CMK (cell line): ENCODE results near the gene KRT72.

ENCODE experiments used
- DNase-seq: peaks from one replicate; pipeline ENCODE4 v3.0.0-alpha.2; 2010; ENCODE audit warnings: low read depth

The KRT72 gene

DNA sequence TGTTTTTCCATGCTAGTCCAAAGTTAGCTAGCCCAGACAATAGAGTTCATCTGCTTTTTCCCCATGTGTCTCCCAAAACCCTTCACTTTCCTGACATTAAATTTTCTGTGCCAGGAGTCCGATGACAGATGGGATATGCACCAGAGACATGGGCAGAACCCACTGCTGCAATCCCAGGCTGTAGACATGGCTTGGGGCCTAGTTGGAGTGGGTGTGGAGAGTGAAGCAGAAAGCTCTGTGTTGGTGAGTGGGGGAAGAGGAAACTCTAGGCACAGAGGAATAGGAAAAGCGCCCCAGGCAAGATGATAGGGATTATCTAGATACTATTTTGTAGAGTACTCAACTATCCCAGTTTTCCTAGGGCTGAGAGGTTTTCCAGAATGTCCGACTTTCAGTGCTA lies 22.8 kb downstream of the KRT72 start:
- no peak for DNase-seq

DNA sequence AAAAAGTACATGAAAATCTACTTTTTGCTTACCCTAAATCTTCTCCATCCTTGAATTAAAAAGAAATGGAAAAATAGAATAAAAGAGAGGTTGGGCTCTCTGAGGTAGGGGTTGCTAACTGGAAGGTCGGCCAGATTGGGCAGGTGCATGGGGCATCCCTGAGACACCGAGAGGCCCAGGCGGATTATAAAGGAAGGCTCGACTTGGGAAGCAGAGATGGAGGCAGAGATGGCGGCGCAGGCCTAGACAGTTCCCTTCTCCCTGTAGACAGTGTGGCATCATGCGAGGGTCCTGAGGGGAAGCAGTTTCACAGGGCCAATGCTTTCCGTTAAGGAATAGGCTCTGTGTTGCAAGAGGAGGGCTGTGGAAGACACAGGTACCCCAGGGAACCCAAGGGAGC lies 23.9 kb downstream of the KRT72 start:
- no peak for DNase-seq

DNA sequence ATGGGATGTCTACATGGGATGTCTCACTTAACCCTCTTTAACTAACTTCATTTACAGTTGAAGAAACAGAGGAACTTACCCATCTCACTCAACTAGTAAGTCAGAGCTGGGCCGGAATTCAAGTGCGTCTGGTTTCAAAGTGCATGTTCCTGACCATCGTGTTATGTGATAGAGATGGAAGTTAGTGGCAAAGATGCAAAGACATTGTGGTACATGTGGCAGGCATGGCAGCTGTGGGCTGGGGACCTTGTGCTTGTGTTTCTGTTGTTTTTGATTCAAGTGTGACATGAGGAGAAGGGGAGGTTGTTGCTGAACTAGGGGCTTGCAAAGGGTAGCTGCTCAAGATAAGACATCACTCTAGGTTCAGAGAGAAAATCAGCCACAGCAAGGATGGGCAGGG lies 25.3 kb downstream of the KRT72 start:
- no peak for DNase-seq

DNA sequence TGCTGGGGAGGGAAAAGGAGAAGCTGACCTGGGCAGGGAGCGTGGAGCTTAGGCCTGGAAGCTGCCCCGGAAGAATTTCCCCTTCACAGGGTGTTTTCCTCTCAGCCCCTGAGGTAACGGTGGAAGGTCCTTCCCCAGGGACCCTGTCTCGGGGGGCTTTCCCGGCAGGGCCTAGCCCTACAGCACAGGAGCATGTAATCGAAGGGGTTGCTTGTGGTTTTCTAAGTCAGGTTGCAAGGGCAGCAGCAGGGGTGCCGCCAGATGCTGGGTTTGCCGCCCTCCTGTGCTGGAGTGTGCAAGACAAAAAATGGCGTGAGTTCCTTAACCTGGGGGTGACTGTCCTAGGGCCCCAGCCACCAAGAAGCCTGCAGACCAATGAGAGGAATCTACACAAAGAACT lies 26.0 kb downstream of the KRT72 start:
- no peak for DNase-seq

DNA sequence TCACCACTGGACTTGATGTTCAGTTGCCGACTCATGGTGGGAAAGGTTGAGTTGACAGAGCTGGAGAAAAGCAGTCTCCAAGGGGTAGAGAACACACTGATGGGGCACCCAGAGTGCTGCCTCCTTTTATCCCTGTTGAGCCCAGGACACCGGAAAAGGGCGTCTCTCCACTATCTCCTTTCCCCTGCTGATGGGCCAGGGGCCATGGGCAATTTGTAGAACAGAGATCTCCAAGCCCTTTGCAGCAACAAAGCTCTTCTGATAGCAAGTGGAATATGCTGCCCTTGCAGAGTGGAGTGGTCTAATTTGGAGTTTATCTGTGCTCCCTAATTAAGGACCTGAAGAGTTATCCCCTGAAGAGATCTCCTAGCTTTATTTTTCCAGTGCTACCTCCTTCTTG lies 27.5 kb downstream of the KRT72 start, which contains the start of gene KRT74:
Gene KRT74 (minus strand): TSS at position 101 of the 400 bp plus-strand sequence. CDS start 66 bp downstream, at position 35.
- no peak for DNase-seq

DNA sequence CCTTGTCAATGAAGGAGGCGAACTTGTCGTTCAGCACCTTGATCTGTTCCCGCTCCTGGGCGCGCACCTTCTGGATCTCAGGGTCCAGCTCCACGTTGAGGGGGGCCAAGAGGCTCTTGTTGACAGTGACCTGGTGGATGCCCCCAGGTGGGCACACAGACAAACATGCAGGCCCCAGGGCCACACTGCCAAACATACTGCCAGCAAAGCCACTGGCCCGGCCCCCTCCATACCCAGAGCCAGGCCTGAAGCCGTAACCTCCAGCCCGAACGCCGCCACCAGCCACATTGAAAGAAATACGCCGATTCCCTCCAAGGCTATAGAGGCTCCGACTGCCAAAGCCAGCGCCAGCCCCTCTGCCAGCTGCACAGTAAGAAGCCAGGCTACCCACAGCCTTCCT lies 28.0 kb downstream of the KRT72 start:
- no peak for DNase-seq

DNA sequence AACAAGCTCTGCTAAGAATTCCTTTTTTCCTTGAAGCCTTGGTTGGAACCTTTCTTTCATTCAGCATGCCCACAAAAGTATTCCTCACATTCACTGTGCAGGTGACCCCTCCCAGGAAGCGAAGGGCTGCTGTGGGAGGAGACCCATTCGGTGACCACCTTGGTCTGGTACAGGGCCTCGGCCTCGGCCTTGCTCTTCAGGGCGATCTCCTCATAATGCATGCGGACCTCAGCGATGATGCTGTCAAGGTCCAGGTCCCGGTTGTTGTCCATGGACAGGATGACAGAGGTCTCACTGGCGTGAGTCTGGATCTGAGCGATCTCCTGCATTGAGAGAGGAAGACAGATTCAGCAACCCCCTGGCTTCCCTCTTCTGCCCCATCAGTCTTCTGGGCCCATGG lies 30.8 kb downstream of the KRT72 start:
- no peak for DNase-seq

DNA sequence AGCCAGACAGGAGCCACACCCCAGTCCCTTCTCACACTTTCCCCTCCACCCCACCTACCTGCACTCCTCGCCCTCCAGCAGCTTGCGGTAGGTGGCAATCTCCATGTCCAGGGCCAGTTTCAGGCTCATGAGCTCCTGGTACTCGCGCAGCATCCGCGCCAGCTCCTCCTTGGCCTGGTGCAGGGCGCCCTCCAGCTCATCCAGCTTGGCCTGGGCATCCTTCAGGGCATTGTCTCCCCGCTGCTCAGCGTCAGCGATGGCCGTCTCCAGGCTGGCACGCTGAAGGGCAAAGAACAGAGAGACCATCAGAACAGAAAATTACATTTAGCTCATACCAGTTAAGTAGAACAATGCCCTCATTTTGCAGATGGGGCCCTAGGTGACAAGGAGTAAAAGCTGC lies 33.2 kb downstream of the KRT72 start:
- DNase-seq, result no peak

DNA sequence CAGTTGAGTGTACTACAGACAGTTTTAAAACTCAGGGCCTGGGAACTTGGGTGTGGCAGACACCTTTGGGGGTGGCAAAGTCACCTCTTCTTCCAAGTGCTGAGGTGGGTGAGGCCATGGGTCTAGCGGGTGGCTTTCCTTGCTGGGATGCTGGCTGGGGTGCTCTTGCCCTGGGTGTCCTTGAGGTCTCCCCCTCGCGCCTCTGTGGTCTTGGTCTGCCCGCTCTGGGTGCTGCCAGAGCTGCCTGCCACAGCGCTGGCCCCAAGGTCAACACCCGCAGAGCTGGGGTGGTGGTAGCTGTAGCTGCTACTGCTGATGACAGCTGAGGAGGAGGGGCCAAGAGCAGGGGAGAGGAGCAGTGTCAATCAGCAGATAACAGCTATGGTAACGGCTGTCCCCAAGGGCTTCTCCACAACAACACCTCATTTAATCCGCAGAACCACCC lies 34.4 kb downstream of the KRT72 start:
- DNase-seq, result no peak

DNA sequence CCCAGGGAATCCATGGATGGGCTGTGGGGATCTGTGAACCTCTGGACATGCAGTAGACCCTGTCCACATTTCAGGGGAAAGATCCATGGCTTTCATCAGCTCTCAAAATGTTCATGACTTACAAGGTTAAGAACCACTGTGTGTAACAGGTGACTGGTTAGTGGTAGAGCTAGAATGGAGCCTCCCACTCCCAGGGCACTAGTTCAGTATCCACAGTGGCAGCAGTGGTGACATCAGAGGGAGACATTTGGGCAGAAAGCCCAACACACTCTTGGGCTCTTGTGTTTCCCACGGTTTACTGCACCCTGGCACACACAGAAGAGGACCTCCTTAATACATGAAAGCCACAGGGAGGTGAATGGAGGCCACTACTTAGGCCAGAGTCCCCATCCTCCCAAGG lies 36.7 kb downstream of the KRT72 start:
- no peak for DNase-seq

DNA sequence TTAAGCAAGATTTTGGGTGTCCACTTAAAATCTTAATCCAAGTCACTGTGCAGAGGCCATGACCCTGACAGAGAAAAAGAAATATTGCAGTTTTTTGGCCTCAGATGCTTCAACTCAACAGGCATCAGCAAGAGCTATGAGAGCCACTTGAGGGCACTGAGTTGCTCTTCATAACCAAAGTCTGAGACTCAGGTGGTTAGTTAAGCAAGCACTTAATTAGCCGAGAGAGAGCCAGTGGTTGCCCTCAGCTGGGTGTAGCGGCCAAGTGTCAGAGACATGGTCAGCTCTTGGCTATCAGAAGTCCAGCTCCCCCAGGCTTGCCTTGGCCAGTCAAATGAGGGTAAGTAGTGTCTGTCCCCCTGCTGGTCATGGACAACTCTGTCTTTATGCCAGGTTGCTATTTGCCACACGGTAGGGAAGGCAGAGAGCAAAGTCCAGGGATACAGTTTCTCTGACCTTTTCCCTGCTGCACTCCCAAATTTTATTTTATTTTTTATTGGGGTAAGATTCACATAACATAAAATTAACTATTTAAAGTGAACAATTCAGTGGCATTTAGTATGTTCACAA lies 39.3 kb downstream of the KRT72 start:
- no peak for DNase-seq

DNA sequence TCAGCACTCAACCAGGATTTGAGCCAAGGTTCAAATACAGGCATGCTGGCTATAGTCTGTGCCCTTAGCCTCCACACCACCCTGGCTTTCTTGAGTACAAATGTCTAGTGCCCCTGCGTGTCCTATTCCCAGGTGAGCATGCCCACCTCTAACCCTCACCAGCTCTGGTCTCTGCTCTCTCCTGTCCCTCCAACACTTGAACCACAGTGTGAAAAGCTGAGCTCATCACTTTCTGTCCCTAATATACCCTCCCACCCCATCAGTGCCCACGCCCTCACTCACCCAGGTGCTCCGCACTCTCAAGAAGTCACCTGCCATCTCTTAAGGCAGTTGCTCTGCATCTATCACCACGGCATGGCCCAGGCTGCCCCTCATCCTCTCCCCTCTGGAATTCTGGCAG lies 41.3 kb downstream of the KRT72 start:
- no peak for DNase-seq

DNA sequence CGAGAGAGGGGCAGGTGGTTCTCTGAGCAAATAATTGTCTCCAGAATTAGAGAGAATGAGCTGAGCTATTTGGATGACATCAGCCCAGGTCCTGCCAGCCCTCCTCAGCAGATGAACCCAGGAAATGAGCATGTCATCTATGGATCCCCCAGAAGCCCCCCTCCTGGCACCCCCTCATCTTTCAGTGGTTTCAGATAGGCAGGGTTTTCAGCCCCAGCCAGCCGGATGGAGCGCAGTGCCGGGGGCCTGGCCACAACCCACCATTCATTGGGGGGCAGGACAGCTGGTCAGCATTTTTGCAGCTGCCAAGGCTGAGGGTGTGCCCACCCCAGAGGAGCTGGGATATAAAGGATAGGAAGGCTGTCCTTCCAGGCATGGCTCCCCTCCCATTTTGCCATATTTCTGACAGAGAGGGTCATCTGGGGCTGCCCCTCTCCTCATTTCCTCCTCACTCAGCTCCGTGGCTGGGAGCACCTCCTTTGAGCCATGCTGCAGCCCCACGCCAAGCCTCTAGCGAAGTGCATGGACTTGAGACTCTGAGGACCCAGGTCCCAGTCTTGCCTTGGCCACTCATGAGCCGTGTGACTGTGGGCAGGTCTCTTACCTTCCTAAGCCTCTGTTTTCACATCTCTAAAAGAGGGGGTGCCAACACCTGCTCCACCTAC lies 42.4 kb downstream of the KRT72 start:
- DNase-seq, result no peak

DNA sequence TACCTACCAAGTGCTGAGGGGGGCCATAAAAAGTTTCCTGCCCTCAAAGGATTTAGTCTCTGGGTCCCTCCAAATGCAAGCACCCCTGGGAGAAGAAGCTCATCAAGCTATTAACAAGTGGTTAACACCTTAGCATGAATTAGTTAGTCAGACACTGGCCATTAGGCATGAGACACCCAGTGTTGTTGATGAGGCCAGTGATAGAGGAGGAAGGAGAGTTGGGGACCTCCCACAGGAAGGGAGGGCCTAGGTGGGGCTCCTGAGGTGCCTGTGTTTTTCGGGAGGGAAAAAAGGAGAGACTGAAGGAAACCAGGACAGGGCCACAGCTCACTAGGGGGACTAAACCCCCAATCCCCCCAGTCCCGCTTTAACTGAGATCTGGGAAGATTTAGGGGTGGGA lies 43.8 kb downstream of the KRT72 start:
- no peak for DNase-seq

DNA sequence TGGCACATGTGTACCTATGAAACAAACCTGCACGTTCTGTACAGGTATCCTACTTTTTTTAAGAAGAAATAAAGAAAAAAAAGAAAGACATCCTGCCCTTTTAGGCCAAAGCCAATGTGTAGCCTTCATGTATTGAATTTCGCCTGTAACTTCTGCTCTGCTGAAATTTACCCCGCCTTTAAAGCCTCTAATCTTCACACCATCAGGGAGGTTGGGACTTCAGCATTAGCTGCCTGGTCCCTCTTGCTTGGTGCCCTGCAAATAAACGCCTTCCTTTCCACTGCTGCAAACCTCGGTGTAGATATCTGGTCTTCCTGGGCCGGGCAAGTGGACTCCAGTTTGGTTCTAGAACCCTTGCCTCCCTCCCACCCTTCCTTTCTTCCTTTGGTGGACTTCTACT lies 45.7 kb downstream of the KRT72 start:
- DNase-seq, result no peak

DNA sequence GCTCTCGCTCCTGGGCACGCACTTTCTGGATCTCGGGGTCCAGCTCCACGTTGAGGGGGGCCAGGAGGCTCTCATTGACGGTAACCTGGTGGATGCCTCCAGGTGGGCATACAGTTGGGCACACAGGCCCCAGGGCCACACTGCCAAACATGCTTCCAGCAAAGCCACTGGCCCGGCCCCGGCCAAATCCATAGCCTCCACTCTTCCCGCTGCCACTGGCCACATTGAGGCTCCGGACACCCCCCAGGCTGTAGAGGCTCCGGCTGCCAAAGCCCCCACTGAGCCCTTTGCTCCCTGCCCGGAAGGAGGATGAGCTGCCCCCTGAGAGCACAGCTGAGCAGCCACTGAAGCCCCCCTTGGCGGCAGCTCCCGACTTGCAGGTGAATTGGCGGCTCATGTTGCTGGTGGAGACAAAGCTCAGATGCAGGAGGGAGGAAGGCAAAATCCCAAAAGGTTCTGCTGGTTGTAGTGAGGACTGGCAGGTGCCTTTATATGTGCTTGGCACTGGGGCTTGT lies 48.5 kb downstream of the KRT72 start, which contains the start of gene KRT71:
Gene KRT71 (minus strand): TSS at position 465 of the 515 bp plus-strand sequence. CDS start 68 bp downstream, at position 397.
- no peak for DNase-seq

DNA sequence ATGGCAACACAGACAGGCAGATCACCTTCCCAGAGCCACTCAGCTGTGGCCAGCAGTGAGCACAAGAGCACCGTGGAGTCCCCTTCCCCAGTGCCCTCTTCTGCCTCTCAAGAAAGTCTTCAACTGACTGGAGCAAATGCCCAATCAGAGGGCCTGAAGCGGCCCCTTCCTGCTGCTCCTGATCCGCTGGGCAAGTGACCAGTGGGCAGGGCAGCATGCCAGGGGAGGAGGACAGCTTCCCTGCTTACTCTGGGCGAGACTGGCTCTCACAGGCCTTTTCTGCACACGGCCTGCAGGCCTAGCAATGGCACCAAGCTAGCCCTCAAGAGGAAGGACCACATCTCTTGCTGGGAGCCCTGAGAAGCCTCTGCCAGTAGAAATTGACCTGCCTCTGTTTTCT lies 49.2 kb downstream of the KRT72 start:
- no peak for DNase-seq

DNA sequence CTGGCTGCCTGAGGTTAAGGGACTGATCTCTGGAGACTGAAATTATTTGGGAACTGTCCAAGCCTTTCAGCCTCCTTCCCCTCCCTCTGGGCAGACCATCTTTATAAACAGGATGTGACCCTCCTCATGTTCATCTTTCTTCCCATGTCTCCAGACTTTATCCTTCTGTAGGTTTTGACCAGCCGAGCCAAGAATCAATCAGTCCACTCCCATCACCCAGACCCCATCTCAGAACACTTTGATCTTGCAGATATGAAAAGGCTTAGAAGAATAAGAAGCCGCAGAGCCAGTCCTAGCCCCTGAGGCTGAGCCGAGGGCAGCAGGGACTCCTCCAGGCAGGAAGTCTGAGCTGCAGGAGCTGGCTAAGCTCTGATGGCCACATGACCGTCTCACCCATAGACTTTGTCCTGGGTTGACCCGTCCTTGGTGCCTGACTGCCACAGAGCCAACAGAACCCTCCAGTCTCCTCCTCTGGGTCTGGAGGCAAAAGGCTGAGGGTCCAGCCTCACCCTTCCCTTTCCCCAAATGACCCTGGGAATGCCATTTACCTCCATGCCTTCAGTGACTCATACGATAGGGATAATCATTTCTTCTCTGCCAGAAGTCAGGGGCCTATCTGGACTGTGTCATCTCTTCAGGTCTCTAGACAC lies 49.9 kb downstream of the KRT72 start:
- DNase-seq, result no peak

DNA sequence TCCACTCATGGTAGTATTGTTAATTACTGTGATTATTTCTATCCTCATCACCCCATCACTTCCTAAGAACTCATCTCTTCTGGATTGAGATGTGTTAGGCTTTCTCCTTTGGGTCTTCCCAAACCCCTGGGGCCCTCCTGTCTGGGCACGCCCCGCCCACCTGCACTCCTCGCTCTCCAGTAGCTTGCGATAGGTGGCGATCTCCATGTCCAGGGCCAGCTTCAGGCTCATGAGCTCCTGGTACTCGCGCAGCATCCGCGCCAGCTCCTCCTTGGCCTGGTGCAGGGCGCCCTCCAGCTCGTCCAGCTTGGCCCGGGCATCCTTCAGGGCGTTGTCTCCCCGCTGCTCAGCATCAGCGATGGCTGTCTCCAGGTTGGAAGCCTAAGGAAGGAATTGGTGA lies 55.1 kb downstream of the KRT72 start:
- no peak for DNase-seq

DNA sequence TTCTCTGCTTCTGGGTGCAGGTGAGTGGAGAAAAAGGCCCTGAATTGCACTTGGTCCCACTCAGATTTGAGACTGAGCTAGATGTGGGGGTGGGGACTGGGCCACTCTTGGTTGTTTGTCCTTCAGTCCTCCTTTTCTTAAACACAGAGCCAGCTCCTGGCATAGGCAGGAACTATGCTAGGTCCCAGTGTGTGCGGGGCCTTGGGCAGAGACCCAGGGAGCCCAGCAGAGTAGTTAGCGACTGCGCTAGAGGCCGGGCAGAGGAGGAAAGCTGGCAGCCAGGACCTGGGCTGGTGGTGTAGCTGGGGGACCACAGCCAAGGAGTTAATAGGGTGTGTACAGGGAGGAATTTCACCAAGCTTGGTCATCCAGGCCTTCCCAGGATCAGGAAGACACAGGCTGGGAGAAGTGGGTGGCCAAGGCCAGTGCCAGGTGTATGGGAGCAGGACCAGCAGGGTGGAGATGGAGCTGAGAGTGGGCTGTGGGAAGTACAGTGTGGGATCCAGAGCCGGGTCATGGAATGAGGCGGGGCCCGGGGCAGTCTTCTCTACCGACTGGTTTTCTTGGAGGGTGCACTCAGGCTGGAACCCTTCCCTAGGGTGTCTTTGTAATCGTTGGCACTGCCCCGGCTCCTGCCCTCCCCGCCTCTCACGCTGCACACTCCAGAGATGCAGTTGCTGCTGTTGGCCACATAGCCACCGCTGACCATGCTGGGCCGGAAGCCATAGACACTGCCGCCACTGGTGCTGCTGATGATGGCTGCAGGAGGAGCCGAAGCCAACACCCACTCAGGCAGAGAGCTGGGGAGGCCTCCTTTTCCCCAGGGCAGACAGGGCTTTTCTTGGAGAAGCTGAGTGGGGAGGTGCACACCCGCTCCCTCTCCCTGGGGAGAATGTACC lies 57.0 kb downstream of the KRT72 start:
- no peak for DNase-seq

DNA sequence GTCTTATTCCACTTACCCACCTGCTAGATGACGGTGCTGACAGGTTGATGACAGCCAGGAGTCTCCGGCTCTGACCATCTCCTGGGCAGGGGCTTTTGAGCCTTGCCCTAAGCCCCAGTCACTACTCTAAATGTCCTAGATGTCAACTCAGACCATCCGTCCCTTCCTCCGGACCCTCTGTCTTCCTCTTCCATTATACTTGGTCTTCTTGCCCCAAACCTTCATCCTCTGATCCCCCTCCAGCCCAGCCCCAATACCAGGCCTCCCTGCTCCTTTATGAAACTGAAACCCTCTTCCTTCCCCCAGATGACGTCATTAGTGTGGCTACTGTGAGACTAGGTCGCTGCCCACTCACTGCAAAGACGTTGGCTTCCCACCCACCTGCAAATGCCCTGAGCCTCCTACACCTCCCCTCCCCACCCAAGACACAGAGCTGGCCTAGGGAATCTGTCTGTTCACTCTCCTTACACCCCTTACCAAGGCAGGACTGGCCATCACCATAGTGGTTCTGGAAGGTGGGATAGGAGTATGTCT lies 58.4 kb downstream of the KRT72 start:
- DNase-seq, result no peak

DNA sequence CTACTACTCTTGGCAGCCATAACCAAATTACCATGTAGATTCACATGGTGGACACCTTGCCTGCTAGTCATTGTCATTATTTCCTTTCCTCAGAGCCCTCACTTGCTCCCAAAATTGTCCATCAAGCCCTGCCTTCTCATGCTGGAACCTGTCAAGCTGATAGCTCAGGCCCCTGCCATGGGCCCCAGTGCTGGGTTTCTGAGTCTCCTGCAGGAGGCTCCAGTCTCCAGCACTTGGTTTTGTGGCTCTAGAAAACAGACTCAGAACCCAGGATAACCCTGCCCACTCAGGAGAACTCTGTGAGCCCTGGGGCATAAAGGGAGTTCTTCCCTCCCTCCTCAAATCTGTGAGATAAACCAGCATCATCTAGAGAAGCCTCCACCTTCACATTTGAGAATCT lies 59.1 kb downstream of the KRT72 start:
- no peak for DNase-seq
